ENCODE data around the gene CTNND2. TPM values are rescaled to one million over a fixed set of nuclear protein-coding genes. Genes with fewer than 3 reads are reported as not detected.

CTNND2 gene
- total and polyA plus RNA-seq, 10 of the 15 experiments (the other 5 are each of a cell fraction or from before 2014, with no cell fraction given): 0.02 to 0.16 (median 0.04) TPM; not detected in 7

DNA sequence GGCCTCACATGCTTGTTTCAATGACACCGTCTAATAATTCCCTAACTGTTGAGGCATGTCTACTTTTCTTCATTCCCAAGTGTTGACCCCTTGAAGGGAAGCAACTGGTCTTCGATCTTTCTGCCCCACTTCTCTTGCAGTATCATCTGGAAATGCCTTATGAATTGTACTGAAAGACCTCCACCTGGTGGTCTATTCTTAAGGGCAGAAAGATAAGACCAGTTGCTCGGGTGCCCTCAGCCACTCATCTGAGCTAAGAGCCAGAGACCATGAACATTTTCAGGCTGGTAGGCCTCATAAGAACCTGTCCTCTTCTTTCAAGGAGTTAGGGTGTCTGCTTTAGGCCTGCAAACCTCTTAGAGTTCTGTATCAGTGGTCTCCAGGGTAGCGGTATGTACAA, 542.5 kb downstream of the CTNND2 start (continued):
- TF ChIP-seq, protein P1, sequence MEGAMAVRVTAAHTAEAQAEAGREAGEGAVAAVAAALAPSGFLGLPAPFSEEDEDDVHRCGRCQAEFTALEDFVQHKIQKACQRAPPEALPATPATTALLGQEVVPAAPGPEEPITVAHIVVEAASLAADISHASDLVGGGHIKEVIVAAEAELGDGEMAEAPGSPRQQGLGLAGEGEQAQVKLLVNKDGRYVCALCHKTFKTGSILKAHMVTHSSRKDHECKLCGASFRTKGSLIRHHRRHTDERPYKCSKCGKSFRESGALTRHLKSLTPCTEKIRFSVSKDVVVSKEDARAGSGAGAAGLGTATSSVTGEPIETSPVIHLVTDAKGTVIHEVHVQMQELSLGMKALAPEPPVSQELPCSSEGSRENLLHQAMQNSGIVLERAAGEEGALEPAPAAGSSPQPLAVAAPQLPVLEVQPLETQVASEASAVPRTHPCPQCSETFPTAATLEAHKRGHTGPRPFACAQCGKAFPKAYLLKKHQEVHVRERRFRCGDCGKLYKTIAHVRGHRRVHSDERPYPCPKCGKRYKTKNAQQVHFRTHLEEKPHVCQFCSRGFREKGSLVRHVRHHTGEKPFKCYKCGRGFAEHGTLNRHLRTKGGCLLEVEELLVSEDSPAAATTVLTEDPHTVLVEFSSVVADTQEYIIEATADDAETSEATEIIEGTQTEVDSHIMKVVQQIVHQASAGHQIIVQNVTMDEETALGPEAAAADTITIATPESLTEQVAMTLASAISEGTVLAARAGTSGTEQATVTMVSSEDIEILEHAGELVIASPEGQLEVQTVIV (IDR thresholded peaks at IDR 0.05; ENCODE audit: borderline replicate concordance, partially characterized antibody): no peak
- no peak for TF ChIP-seq SPI1 (IDR thresholded peaks at IDR 0.05; ENCODE audit: borderline replicate concordance, insufficient read depth, low read depth, low read length)
- no peak for TF ChIP-seq POU2F2 (IDR thresholded peaks at IDR 0.05; ENCODE audit: borderline replicate concordance, low read depth, low read length)
- no peak for TF ChIP-seq YBX1 (IDR thresholded peaks at IDR 0.05)
- no peak for TF ChIP-seq NRF1 (conservative IDR thresholded peaks at IDR 0.05; ENCODE audit: low read depth, low read length)
- TF ChIP-seq LARP7 (IDR thresholded peaks at IDR 0.05): no peak
- TF ChIP-seq, protein P2, sequence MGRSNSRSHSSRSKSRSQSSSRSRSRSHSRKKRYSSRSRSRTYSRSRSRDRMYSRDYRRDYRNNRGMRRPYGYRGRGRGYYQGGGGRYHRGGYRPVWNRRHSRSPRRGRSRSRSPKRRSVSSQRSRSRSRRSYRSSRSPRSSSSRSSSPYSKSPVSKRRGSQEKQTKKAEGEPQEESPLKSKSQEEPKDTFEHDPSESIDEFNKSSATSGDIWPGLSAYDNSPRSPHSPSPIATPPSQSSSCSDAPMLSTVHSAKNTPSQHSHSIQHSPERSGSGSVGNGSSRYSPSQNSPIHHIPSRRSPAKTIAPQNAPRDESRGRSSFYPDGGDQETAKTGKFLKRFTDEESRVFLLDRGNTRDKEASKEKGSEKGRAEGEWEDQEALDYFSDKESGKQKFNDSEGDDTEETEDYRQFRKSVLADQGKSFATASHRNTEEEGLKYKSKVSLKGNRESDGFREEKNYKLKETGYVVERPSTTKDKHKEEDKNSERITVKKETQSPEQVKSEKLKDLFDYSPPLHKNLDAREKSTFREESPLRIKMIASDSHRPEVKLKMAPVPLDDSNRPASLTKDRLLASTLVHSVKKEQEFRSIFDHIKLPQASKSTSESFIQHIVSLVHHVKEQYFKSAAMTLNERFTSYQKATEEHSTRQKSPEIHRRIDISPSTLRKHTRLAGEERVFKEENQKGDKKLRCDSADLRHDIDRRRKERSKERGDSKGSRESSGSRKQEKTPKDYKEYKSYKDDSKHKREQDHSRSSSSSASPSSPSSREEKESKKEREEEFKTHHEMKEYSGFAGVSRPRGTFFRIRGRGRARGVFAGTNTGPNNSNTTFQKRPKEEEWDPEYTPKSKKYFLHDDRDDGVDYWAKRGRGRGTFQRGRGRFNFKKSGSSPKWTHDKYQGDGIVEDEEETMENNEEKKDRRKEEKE (IDR thresholded peaks at IDR 0.05): no peak
- no peak for TF ChIP-seq ZNF207 (IDR thresholded peaks at IDR 0.05; ENCODE audit: borderline replicate concordance)
- no peak for TF ChIP-seq ETV6 (conservative IDR thresholded peaks at IDR 0.05 in 1 of 2, IDR thresholded peaks at IDR 0.05 in 1 of 2; ENCODE audit: borderline replicate concordance in 1 of 2, low read depth in 1 of 2)
- no peak for TF ChIP-seq RB1 (IDR thresholded peaks at IDR 0.05; ENCODE audit: borderline replicate concordance)
- no peak for TF ChIP-seq MEF2B (IDR thresholded peaks at IDR 0.05; ENCODE audit: partially characterized antibody, poor library complexity, severe bottlenecking)
- no peak for TF ChIP-seq GABPA (IDR thresholded peaks at IDR 0.05; ENCODE audit: low read depth)
- TF ChIP-seq, protein P3, sequence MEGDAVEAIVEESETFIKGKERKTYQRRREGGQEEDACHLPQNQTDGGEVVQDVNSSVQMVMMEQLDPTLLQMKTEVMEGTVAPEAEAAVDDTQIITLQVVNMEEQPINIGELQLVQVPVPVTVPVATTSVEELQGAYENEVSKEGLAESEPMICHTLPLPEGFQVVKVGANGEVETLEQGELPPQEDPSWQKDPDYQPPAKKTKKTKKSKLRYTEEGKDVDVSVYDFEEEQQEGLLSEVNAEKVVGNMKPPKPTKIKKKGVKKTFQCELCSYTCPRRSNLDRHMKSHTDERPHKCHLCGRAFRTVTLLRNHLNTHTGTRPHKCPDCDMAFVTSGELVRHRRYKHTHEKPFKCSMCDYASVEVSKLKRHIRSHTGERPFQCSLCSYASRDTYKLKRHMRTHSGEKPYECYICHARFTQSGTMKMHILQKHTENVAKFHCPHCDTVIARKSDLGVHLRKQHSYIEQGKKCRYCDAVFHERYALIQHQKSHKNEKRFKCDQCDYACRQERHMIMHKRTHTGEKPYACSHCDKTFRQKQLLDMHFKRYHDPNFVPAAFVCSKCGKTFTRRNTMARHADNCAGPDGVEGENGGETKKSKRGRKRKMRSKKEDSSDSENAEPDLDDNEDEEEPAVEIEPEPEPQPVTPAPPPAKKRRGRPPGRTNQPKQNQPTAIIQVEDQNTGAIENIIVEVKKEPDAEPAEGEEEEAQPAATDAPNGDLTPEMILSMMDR (IDR thresholded peaks at IDR 0.05 in 2 of 3, conservative IDR thresholded peaks at IDR 0.05 in 1 of 3; ENCODE audit: control insufficient read depth in 2 of 3, extremely low read depth in 1 of 3, insufficient read depth in 1 of 3, low read depth in 3 of 3, low read length in 3 of 3): no peak

Measured in GM12878 (cell line).